Measurements from ENCODE around the gene FGD4. TPM values are rescaled to one million over a fixed set of nuclear protein-coding genes. Genes with fewer than 3 reads are reported as not detected.

The FGD4 gene
- total RNA-seq, 1 donor from 2014 or later: 17.2 TPM

GRCh38 chr12:32611986-32612385 lies 212.6 kb downstream of the FGD4 start:
- H3K4me3 Mint-ChIP-seq (ENCODE audit: unreplicated experiment): no peak overlapping the region
- DNase-seq (ENCODE audit: low spot score): no peak
- H3K27ac Mint-ChIP-seq (ENCODE audit: unreplicated experiment): no peak overlapping the region
- TF ChIP-seq CTCF (IDR thresholded peaks at IDR 0.05; ENCODE audit: unreplicated experiment): no peak
- peaks cover 11% of the 10 kb centered on the region for H3K36me3 Mint-ChIP-seq (ENCODE audit: low read depth, unreplicated experiment)
- H3K9me3 Mint-ChIP-seq (ENCODE audit: unreplicated experiment): no peaks in the 10 kb centered on the region
- peaks cover 10% of the 10 kb centered on the region for H3K4me1 Mint-ChIP-seq (ENCODE audit: unreplicated experiment)
- H3K27me3 Mint-ChIP-seq (ENCODE audit: unreplicated experiment): peaks cover 1% of the 10 kb centered on the region

- Mint-ChIP-seq H3K27me3 (ENCODE audit: unreplicated experiment) (peaks cover 1% of the 10 kb centered on the region), H3K9me3 (ENCODE audit: unreplicated experiment) (no peaks in the 10 kb centered on the region), H3K4me1 (ENCODE audit: unreplicated experiment) (peaks cover 10% of the 10 kb centered on the region), H3K36me3 (ENCODE audit: low read depth, unreplicated experiment) (peaks cover 11% of the 10 kb centered on the region), H3K27ac (ENCODE audit: unreplicated experiment) (no peak overlapping the region), H3K4me3 (ENCODE audit: unreplicated experiment) (no peak overlapping the region)
- DNase-seq (ENCODE audit: low spot score): no peak
- TF ChIP-seq CTCF (IDR thresholded peaks at IDR 0.05; ENCODE audit: unreplicated experiment): no peak
Measured at GRCh38 chr12:32612658-32613614, 213.6 kb downstream of the FGD4 start.

GRCh38 chr12:32615441-32615840 lies 216.1 kb downstream of the FGD4 start:
- Mint-ChIP-seq H3K4me1 (ENCODE audit: unreplicated experiment) (peaks cover 10% of the 10 kb centered on the region), H3K9me3 (ENCODE audit: unreplicated experiment) (no peaks in the 10 kb centered on the region), H3K27ac (ENCODE audit: unreplicated experiment) (no peak overlapping the region), H3K27me3 (ENCODE audit: unreplicated experiment) (peaks cover 1% of the 10 kb centered on the region), H3K36me3 (ENCODE audit: low read depth, unreplicated experiment) (peaks cover 15% of the 10 kb centered on the region), H3K4me3 (ENCODE audit: unreplicated experiment) (no peak overlapping the region)
- DNase-seq (ENCODE audit: low spot score): no peak
- no peak for TF ChIP-seq CTCF (IDR thresholded peaks at IDR 0.05; ENCODE audit: unreplicated experiment)

GRCh38 chr12:32617534-32617933 lies 218.2 kb downstream of the FGD4 start:
- Mint-ChIP-seq H3K4me1 (ENCODE audit: unreplicated experiment) (peaks cover 6% of the 10 kb centered on the region), H3K36me3 (ENCODE audit: low read depth, unreplicated experiment) (peaks cover 10% of the 10 kb centered on the region), H3K4me3 (ENCODE audit: unreplicated experiment) (no peak overlapping the region), H3K27me3 (ENCODE audit: unreplicated experiment) (peaks cover 1% of the 10 kb centered on the region), H3K9me3 (ENCODE audit: unreplicated experiment) (no peaks in the 10 kb centered on the region), H3K27ac (ENCODE audit: unreplicated experiment) (no peak overlapping the region)
- no peak for TF ChIP-seq CTCF (IDR thresholded peaks at IDR 0.05; ENCODE audit: unreplicated experiment)
- DNase-seq (ENCODE audit: low spot score): no peak

- Mint-ChIP-seq H3K27me3 (ENCODE audit: unreplicated experiment) (peaks cover 1% of the 10 kb centered on the region), H3K36me3 (ENCODE audit: low read depth, unreplicated experiment) (peaks cover 10% of the 10 kb centered on the region), H3K4me1 (ENCODE audit: unreplicated experiment) (peaks cover 1% of the 10 kb centered on the region), H3K9me3 (ENCODE audit: unreplicated experiment) (no peaks in the 10 kb centered on the region), H3K27ac (ENCODE audit: unreplicated experiment) (no peak overlapping the region), H3K4me3 (ENCODE audit: unreplicated experiment) (no peak overlapping the region)
- TF ChIP-seq CTCF (IDR thresholded peaks at IDR 0.05; ENCODE audit: unreplicated experiment): no peak
- DNase-seq (ENCODE audit: low spot score): no peak
Measured at GRCh38 chr12:32618115-32618514, 218.8 kb downstream of the FGD4 start.
